Fibroblast of mammary gland (primary cell): Measurements from ENCODE around the gene GIGYF2.

ENCODE experiments used
- DNase-seq: peaks from one replicate; pipeline ENCODE4 v3.0.0-alpha.2; 2010; ENCODE audit warnings: low read depth
- H3K4me3 ChIP-seq: 2 replicates; pipeline ENCODE4 v1.5.1; 2011; ENCODE audit warnings: low read depth, mild to moderate bottlenecking, low read length, moderate library complexity; ENCODE audit not compliant: control insufficient read depth
- CTCF ChIP-seq: conservative IDR thresholded peaks from 2 replicates; pipeline ENCODE4 v1.5.1; 2011; ENCODE audit warnings: low read depth, low read length, inconsistent platforms; ENCODE audit not compliant: control insufficient read depth, insufficient read depth

GIGYF2 gene

GRCh38 chr2:232723027-232723426 lies 25.9 kb downstream of the GIGYF2 start:
- TF ChIP-seq CTCF = no peak
- DNase-seq = no peak
- no peak overlapping the region for H3K4me3 ChIP-seq

GRCh38 chr2:232728785-232729184 lies 31.7 kb downstream of the GIGYF2 start:
- no peak for TF ChIP-seq CTCF
- no peak for DNase-seq
- H3K4me3 ChIP-seq = no peak overlapping the region

GRCh38 chr2:232731470-232731869 lies 34.3 kb downstream of the GIGYF2 start:
- TF ChIP-seq CTCF = no peak
- no peak overlapping the region for H3K4me3 ChIP-seq
- peak; percentile 59 for DNase-seq

- TF ChIP-seq CTCF = no peak
- no peak overlapping the region for H3K4me3 ChIP-seq
- no peak for DNase-seq
Measured at GRCh38 chr2:232741294-232741693, 44.2 kb downstream of the GIGYF2 start.

- H3K4me3 ChIP-seq = no peak overlapping the region
- no peak for DNase-seq
- no peak for TF ChIP-seq CTCF
Measured at GRCh38 chr2:232741972-232742371, 44.8 kb downstream of the GIGYF2 start.

GRCh38 chr2:232744963-232745362 lies 47.8 kb downstream of the GIGYF2 start:
- no peak for TF ChIP-seq CTCF
- DNase-seq = no peak

GRCh38 chr2:232748038-232748437 lies 50.9 kb downstream of the GIGYF2 start:
- DNase-seq = no peak
- no peak for TF ChIP-seq CTCF
- H3K4me3 ChIP-seq = no peak overlapping the region

More at GRCh38 chr2:232744963-232745362, 47.8 kb downstream of the GIGYF2 start:
- no peak overlapping the region for H3K4me3 ChIP-seq
